HG03457 (cell line): ENCODE results near the gene TK1.

Experiments
- ATAC-seq: cut with Tn5 transposase; IDR thresholded peaks from one replicate; pipeline ENCODE4 v1.9.1; 2021; ENCODE audit warnings: moderate number of reproducible peaks; ENCODE audit not compliant: unreplicated experiment

Gene TK1

GRCh38 chr17:78135858-78136500, 50.9 kb downstream of the TK1 start:
- ATAC-seq = no peak

- ATAC-seq = no peak
These were observed 51.9 kb downstream of the TK1 start for GRCh38 chr17:78134899-78135385.

- no peak for ATAC-seq
These were observed 52.6 kb downstream of the TK1 start for GRCh38 chr17:78133971-78134898.

- ATAC-seq = no peak
These were observed 53.5 kb downstream of the TK1 start for GRCh38 chr17:78133179-78133951.

- ATAC-seq = no peak
These were observed 54.1 kb downstream of the TK1 start for GRCh38 chr17:78132767-78133178.

GRCh38 chr17:78132084-78132676, 54.7 kb downstream of the TK1 start:
- ATAC-seq = no peak

GRCh38 chr17:78131172-78132083, 55.4 kb downstream of the TK1 start:
- ATAC-seq = no peak

GRCh38 chr17:78130437-78131101, 56.3 kb downstream of the TK1 start, which contains the start of gene TMC8:
TSS of gene TMC8 (plus strand) at chr17:78130771. CDS start at chr17:78131589, 818 bp downstream.
- no peak for ATAC-seq

- no peak for ATAC-seq
These were observed 56.8 kb downstream of the TK1 start for GRCh38 chr17:78130090-78130436.

- ATAC-seq = no peak
These were observed 57.3 kb downstream of the TK1 start for GRCh38 chr17:78129351-78130089.

- ATAC-seq = no peak
These were observed 58.1 kb downstream of the TK1 start, which contains the start of gene TMC6 for GRCh38 chr17:78128551-78129350. TSS of gene TMC6 (minus strand) at chr17:78128755. CDS start at chr17:78126832, 1,923 bp downstream.

GRCh38 chr17:78127888-78128550, 58.8 kb downstream of the TK1 start:
- ATAC-seq = no peak

- ATAC-seq = no peak
These were observed 59.5 kb downstream of the TK1 start for GRCh38 chr17:78127239-78127887.

GRCh38 chr17:78126895-78127238, 60.0 kb downstream of the TK1 start:
- ATAC-seq = no peak

- no peak for ATAC-seq
These were observed 60.6 kb downstream of the TK1 start for GRCh38 chr17:78125976-78126894.
